SK-N-SH (cell line): ENCODE data around the gene PCDH1. TPM values are rescaled to one million over a fixed set of nuclear protein-coding genes. Genes with fewer than 3 reads are reported as not detected.

Experiments used
- CTCF ChIA-PET: fragments of 300-600, 350-600 bp; formaldehyde crosslinking; extraction: SDS; loops from one replicate; lab custom pipeline; 2021; lab: Yijun Ruan, JAX
- POLR2A ChIA-PET: fragments of 350-600 bp; sonication (Branson Sonifier 250); formaldehyde crosslinking; extraction: SDS; loops from one replicate; lab custom pipeline; 2020; ENCODE audit warnings: antibody characterized with exemption, inconsistent platforms; lab: Yijun Ruan, JAX
- DNase-seq: peaks from one replicate; pipeline ENCODE4 v3.0.0; 2012
- H2AFZ ChIP-seq: fragments of 200-600 bp; sonication (generic); 2 replicates; pipeline ENCODE4 v1.8.1; 2016; ENCODE audit warnings: antibody characterized with exemption, mild to moderate bottlenecking, low read depth
- H3F3A ChIP-seq: fragments of 200-600 bp; sonication (generic); replicated peaks from 2 replicates; pipeline ENCODE3; 2016; ENCODE audit warnings: antibody characterized with exemption, mild to moderate bottlenecking; ENCODE audit not compliant: insufficient read depth
- H3K27ac ChIP-seq, 2 experiments: fragments of 200-500 bp in 1 of 2; fragments of 200-600 bp in 1 of 2; sonication (Bioruptor generic) in 1 of 2; sonication (generic), shearing (Covaris generic) in 1 of 2; 2 replicates each; pipeline versions ENCODE4 v1.5.1 to v1.6.1; 2014 to 2016; ENCODE audit warnings: low read depth in 2 of 2, inconsistent platforms in 1 of 2, low read length in 1 of 2, mild to moderate bottlenecking in 1 of 2, mixed read lengths in 1 of 2
- H3K27me3 ChIP-seq: fragments of 200-600 bp; sonication (generic), shearing (Covaris generic); 2 replicates; pipeline ENCODE4 v1.6.1; 2016; ENCODE audit warnings: mixed run types; ENCODE audit not compliant: insufficient read depth
- H3K36me3 ChIP-seq, 2 experiments: fragments of 200-500 bp in 1 of 2; fragments of 200-600 bp in 1 of 2; sonication (Bioruptor generic) in 1 of 2; sonication (generic) in 1 of 2; replicated peaks in 1 of 2; 2 replicates each; pipeline versions ENCODE3 to v1.5.1; 2014 to 2016; ENCODE audit warnings: low read length in 1 of 2, mild to moderate bottlenecking in 1 of 2; ENCODE audit not compliant: insufficient read depth in 2 of 2, control insufficient read depth in 1 of 2
- H3K4me1 ChIP-seq, 2 experiments: fragments of 200-500 bp in 1 of 2; fragments of 200-600 bp in 1 of 2; sonication (Bioruptor generic) in 1 of 2; sonication (generic), shearing (Covaris generic) in 1 of 2; 2 replicates each; pipeline versions ENCODE4 v1.5.1 to v1.6.1; 2014 to 2016; ENCODE audit warnings: low read depth in 1 of 2, low read length in 1 of 2, mixed run types in 1 of 2; ENCODE audit not compliant: insufficient read depth in 2 of 2, control insufficient read depth in 1 of 2
- H3K4me2 ChIP-seq: fragments of 200-600 bp; sonication (generic), shearing (Covaris generic); 2 replicates; pipeline ENCODE4 v1.6.1; 2017; ENCODE audit warnings: mixed run types
- H3K4me3 ChIP-seq, 2 experiments: fragments of 200-500 bp in 1 of 2; fragments of 200-600 bp in 1 of 2; sonication (Bioruptor generic) in 1 of 2; sonication (generic), shearing (Covaris generic) in 1 of 2; 2 replicates each; pipeline versions ENCODE4 v1.5.1 to v1.8.1; 2014 to 2016; ENCODE audit warnings: low read depth in 2 of 2, inconsistent platforms in 1 of 2, low read length in 1 of 2, mild to moderate bottlenecking in 1 of 2, mixed read lengths in 1 of 2, moderate library complexity in 1 of 2
- H3K79me2 ChIP-seq: fragments of 200-600 bp; sonication (generic); 2 replicates; pipeline ENCODE4 v1.8.1; 2017; ENCODE audit warnings: mild to moderate bottlenecking; ENCODE audit not compliant: insufficient read depth
- H3K9ac ChIP-seq: fragments of 200-600 bp; sonication (generic); 2 replicates; pipeline ENCODE4 v1.6.1; 2017; ENCODE audit warnings: mixed run types
- H3K9me2 ChIP-seq: fragments of 200-600 bp; sonication (generic); 2 replicates; pipeline ENCODE4 v1.6.1; 2017; ENCODE audit warnings: mixed run types
- H3K9me3 ChIP-seq: fragments of 200-600 bp; sonication (generic); 2 replicates; pipeline ENCODE4 v1.6.1; 2017; ENCODE audit warnings: mixed run types, mild to moderate bottlenecking, moderate library complexity
- H4K20me1 ChIP-seq: fragments of 200-600 bp; sonication (generic); 2 replicates; pipeline ENCODE4 v1.6.1; 2017; ENCODE audit warnings: mild to moderate bottlenecking, mixed run types; ENCODE audit not compliant: insufficient read depth
- EP300 ChIP-seq, 2 experiments: IDR thresholded peaks; 2 replicates each; pipeline versions ENCODE4 v1.4.0 to v1.6.1; 2012; ENCODE audit warnings: borderline replicate concordance in 1 of 2, low read depth in 1 of 2, low read length in 1 of 2
- EZH2phosphoT487 ChIP-seq: fragments of 200-600 bp; sonication (generic); IDR thresholded peaks from 2 replicates; pipeline ENCODE4 v1.6.1; 2017; ENCODE audit warnings: low read depth, mixed run types, mild to moderate bottlenecking, antibody characterized with exemption, moderate library complexity, borderline replicate concordance
- FOSL2 ChIP-seq: IDR thresholded peaks from 2 replicates; pipeline ENCODE4 v1.4.0; 2012; ENCODE audit warnings: low read depth, mild to moderate bottlenecking, moderate library complexity, borderline replicate concordance
- GATA2 ChIP-seq: sonication (generic); formaldehyde crosslinking; IDR thresholded peaks from 2 replicates; pipeline ENCODE4 v1.5.0; 2020; ENCODE audit warnings: mild to moderate bottlenecking, missing genetic modification reagents
- MAX ChIP-seq: IDR thresholded peaks from 2 replicates; pipeline ENCODE4 v1.4.0; 2012; ENCODE audit warnings: low read depth
- NFIC ChIP-seq: IDR thresholded peaks from 2 replicates; pipeline ENCODE4 v1.4.0; 2012; ENCODE audit warnings: borderline replicate concordance
- NRF1 ChIP-seq: IDR thresholded peaks from 2 replicates; pipeline ENCODE4 v1.6.1; 2012; ENCODE audit warnings: low read depth, mild to moderate bottlenecking, low read length
- POLR2AphosphoS5 ChIP-seq: IDR thresholded peaks from 2 replicates; pipeline ENCODE4 v1.6.1; 2012; ENCODE audit warnings: low read depth, low read length
- RAD21 ChIP-seq: IDR thresholded peaks from 2 replicates; pipeline ENCODE4 v1.6.1; 2012; ENCODE audit warnings: mild to moderate bottlenecking, low read length
- RCOR1 ChIP-seq: fragments of 150-350 bp; IDR thresholded peaks from 2 replicates; pipeline ENCODE4 v1.6.1; 2017; ENCODE audit warnings: antibody characterized with exemption, low read length
- REST ChIP-seq: IDR thresholded peaks from 2 replicates; pipeline ENCODE4 v1.6.1; 2012; ENCODE audit warnings: mild to moderate bottlenecking, low read depth, low read length, moderate library complexity
- RFX5 ChIP-seq: IDR thresholded peaks from 2 replicates; pipeline ENCODE4 v1.6.1; 2012; ENCODE audit warnings: mild to moderate bottlenecking, improper control_type of control experiment, low read length
- SIN3A ChIP-seq: IDR thresholded peaks from 2 replicates; pipeline ENCODE4 v1.6.1; 2012; ENCODE audit warnings: low read depth, mild to moderate bottlenecking, low read length, moderate library complexity, borderline replicate concordance
- TAF1 ChIP-seq: IDR thresholded peaks from 2 replicates; pipeline ENCODE4 v1.6.1; 2012; ENCODE audit warnings: low read depth, mild to moderate bottlenecking, low read length, moderate library complexity, borderline replicate concordance
- TCF12 ChIP-seq: IDR thresholded peaks from 2 replicates; pipeline ENCODE4 v1.4.0; 2012
- WGBS: methylation state at CpG from one replicate; pipeline ENCODE4 v1.1.6; 2017; ENCODE audit warnings: low lambda C conversion rate; 5-methylcytosine and 5-hydroxymethylcytosine counted together
- polyA plus RNA-seq, 3 experiments: library from polyadenylated mRNA; depleted of rRNA; stranded (reverse); fragments of >200 nt; gene quantifications; 2 replicates each; pipeline ENCODE4 v1.2.3, GENCODE V29; 2012
- TF ChIP-seq, protein P1 (sequence below): fragments of 150-350 bp; IDR thresholded peaks from 2 replicates; pipeline ENCODE4 v1.6.1; 2016; ENCODE audit warnings: mild to moderate bottlenecking, low read depth, low read length

Gene PCDH1
- polyA plus RNA-seq, 1 of the 3 experiments (the other 2 are of a cell fraction), result 0.08 TPM

DNA sequence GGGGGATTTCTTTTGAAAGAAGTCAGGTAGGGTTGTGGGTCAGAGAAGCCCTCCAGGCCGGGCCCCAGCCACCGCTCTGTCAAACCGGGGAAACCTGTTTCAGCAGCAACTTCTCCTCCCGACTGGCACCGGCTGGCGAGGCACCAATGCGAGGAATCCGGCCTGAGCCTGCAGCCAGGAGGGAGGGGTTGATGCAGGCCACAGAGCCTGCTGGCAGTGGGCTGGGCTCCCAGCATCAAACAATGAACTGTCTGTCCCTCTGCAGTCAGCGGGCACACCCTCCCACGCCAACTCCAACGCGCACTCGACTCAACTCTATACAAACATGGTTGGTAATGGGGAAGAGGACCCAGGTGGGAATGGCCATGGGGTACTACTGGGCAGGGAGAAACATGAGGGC is 12.1 kb downstream of the PCDH1 start:
- Histone ChIP-seq H3K4me3 (no peak overlapping the region), H3K9me2 (no peaks in the 10 kb centered on the region), H3K36me3 (no peaks in the 10 kb centered on the region), H3K4me2 (no peak overlapping the region), H2AFZ (no peak overlapping the region), H3K9ac (no peak overlapping the region), H4K20me1 (no peaks in the 10 kb centered on the region), H3F3A (no peaks in the 10 kb centered on the region), H3K79me2 (no peaks in the 10 kb centered on the region), H3K9me3 (no peaks in the 10 kb centered on the region), H3K27ac (no peak overlapping the region), H3K4me1 (peaks cover 0 to 9% of the 10 kb centered on the region in 2 experiments; a peak in 1 of 4 replicates), H3K27me3 (peaks cover 38% of the 10 kb centered on the region)
- ChIA-PET CTCF (interaction anchor here (3.3 kb wide), 1 partner anchor 9 kb away, joined by 19 read pairs; no protein-coding TSS in a partner anchor), POLR2A (no interaction called here)
- no peak for DNase-seq
- 74% methylated on average over 6 of the region's 13 CpGs for WGBS
- TF ChIP-seq SIN3A, result no peak
- no peak for TF ChIP-seq RAD21
- TF ChIP-seq TAF1, result no peak
- no peak for TF ChIP-seq MAX
- TF ChIP-seq NFIC, result no peak
- TF ChIP-seq RFX5, result no peak
- TF ChIP-seq REST, result no peak

DNA sequence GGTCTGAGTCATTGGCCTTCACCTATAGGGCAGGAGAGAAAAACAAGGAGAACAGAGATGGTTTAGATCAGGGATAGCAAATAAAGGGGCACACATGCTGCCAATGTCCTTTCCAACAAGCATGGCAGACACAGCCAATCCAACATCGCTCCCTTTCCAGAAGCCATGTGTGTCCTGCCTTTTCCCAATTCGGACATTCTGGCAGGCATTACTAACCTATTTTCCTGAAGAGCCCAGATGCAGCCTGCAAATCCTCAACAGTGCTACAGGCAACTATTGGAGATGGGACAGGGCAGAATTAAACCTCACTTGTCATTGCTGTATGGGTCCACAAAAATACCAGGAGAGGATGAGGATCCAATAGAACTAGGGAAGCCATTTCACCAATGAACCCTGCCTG is 12.8 kb downstream of the PCDH1 start:
- no peaks in the 10 kb centered on the region for H3K36me3 ChIP-seq
- H2AFZ ChIP-seq, result no peak overlapping the region
- H3F3A ChIP-seq, result no peaks in the 10 kb centered on the region
- no peaks in the 10 kb centered on the region for H3K9me3 ChIP-seq
- ChIA-PET CTCF (no interaction called here), POLR2A (no interaction called here)
- no peaks in the 10 kb centered on the region for H3K79me2 ChIP-seq
- H3K27ac ChIP-seq, result no peak overlapping the region
- H3K4me3 ChIP-seq, result no peak overlapping the region
- no peak overlapping the region for H3K4me2 ChIP-seq
- no peak for DNase-seq
- no peaks in the 10 kb centered on the region for H4K20me1 ChIP-seq
- WGBS, result 70% methylated on average over 2 of the region's 2 CpGs
- TF ChIP-seq RCOR1 (no peak), POLR2AphosphoS5 (no peak), SIN3A (no peak), NRF1 (no peak), EZH2phosphoT487 (no peak), MAX (no peak), GATA2 (no peak), EP300 (IDR thresholded peaks at IDR 0.05; ENCODE audit: borderline replicate concordance in 1 of 2, low read depth in 1 of 2, low read length in 1 of 2) (no peak), FOSL2 (no peak), TCF12 (no peak)
- TF ChIP-seq, protein P1, sequence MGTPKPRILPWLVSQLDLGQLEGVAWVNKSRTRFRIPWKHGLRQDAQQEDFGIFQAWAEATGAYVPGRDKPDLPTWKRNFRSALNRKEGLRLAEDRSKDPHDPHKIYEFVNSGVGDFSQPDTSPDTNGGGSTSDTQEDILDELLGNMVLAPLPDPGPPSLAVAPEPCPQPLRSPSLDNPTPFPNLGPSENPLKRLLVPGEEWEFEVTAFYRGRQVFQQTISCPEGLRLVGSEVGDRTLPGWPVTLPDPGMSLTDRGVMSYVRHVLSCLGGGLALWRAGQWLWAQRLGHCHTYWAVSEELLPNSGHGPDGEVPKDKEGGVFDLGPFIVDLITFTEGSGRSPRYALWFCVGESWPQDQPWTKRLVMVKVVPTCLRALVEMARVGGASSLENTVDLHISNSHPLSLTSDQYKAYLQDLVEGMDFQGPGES, result no peak
- peaks cover 32% of the 10 kb centered on the region for H3K27me3 ChIP-seq
- H3K4me1 ChIP-seq, result peaks cover 0 to 6% of the 10 kb centered on the region in 2 experiments; a peak in 1 of 4 replicates
- H3K9ac ChIP-seq, result no peak overlapping the region
- H3K9me2 ChIP-seq, result no peaks in the 10 kb centered on the region
